ENCODE measurements around the gene ANKRD55.

- no peak for TF ChIP-seq POLR2A (IDR thresholded peaks at IDR 0.05; ENCODE audit: low read depth)
- TF ChIP-seq POLR2AphosphoS5 (IDR thresholded peaks at IDR 0.05): no peak
- TF ChIP-seq EP300 (IDR thresholded peaks at IDR 0.05): no peak
Measured at GRCh38 chr5:56206126-56206910, 26.8 kb downstream of the ANKRD55 start.
